H9 (cell line): ENCODE measurements around the gene TESK2. TPM values are rescaled to one million over a fixed set of nuclear protein-coding genes. Genes with fewer than 3 reads are reported as not detected.

Experiments used
- DNase-seq: peaks from one replicate; pipeline ENCODE4 v3.0.0-alpha.2; 2017
- H2AFZ ChIP-seq: one replicate; pipeline ENCODE4 v1.6.1; 2013; ENCODE audit warnings: mild to moderate bottlenecking, low read length, control low read depth, moderate library complexity
- H2AK5ac ChIP-seq: 2 replicates; pipeline ENCODE4 v1.6.1; 2013; ENCODE audit warnings: low read length, control low read depth, mixed read lengths; ENCODE audit not compliant: insufficient read length
- H2BK120ac ChIP-seq: one replicate; pipeline ENCODE4 v1.6.1; 2013; ENCODE audit warnings: low read depth, mild to moderate bottlenecking, low read length, control low read depth, inconsistent platforms; ENCODE audit not compliant: poor library complexity, severe bottlenecking
- H2BK12ac ChIP-seq: 2 replicates; pipeline ENCODE4 v1.6.1; 2013; ENCODE audit warnings: low read length, control low read depth, mixed read lengths, low read depth; ENCODE audit not compliant: insufficient read length
- H2BK15ac ChIP-seq: 2 replicates; pipeline ENCODE4 v1.6.1; 2013; ENCODE audit warnings: low read depth, low read length, control low read depth
- H2BK20ac ChIP-seq: one replicate; pipeline ENCODE4 v1.6.1; 2013; ENCODE audit warnings: low read depth, mild to moderate bottlenecking, low read length, control low read depth, inconsistent platforms; ENCODE audit not compliant: poor library complexity, severe bottlenecking
- H2BK5ac ChIP-seq: 2 replicates; pipeline ENCODE4 v1.6.1; 2013; ENCODE audit warnings: low read length, control low read depth, mixed read lengths; ENCODE audit not compliant: insufficient read length
- H3K14ac ChIP-seq: 2 replicates; pipeline ENCODE4 v1.6.1; 2013; ENCODE audit warnings: low read length, control low read depth; ENCODE audit not compliant: insufficient read depth
- H3K18ac ChIP-seq: 2 replicates; pipeline ENCODE4 v1.6.1; 2013; ENCODE audit warnings: low read depth, mild to moderate bottlenecking, mixed read lengths, low read length, control low read depth; ENCODE audit not compliant: insufficient read length
- H3K23ac ChIP-seq: 2 replicates; pipeline ENCODE4 v1.6.1; 2013; ENCODE audit warnings: low read length, control low read depth, mixed read lengths, low read depth; ENCODE audit not compliant: insufficient read length
- H3K23me2 ChIP-seq: 2 replicates; pipeline ENCODE4 v1.6.1; 2013; ENCODE audit warnings: low read depth, mild to moderate bottlenecking, mixed read lengths, low read length, control low read depth; ENCODE audit not compliant: insufficient read length, poor library complexity, severe bottlenecking
- H3K27ac ChIP-seq: 2 replicates; pipeline ENCODE4 v1.5.1; 2013; ENCODE audit warnings: low read length, control low read depth, mixed read lengths, low read depth; ENCODE audit not compliant: insufficient read length
- H3K27me3 ChIP-seq: 2 replicates; pipeline ENCODE4 v1.6.1; 2013; ENCODE audit warnings: low read length, control low read depth, inconsistent platforms; ENCODE audit not compliant: insufficient read depth
- H3K4ac ChIP-seq: 2 replicates; pipeline ENCODE4 v1.6.1; 2013; ENCODE audit warnings: low read depth, mild to moderate bottlenecking, control low read depth, inconsistent platforms, low read length, moderate library complexity
- H3K4me1 ChIP-seq: 2 replicates; pipeline ENCODE4 v1.6.1; 2013; ENCODE audit warnings: low read length, control low read depth, inconsistent platforms; ENCODE audit not compliant: insufficient read depth
- H3K4me2 ChIP-seq: 2 replicates; pipeline ENCODE4 v1.6.1; 2013; ENCODE audit warnings: low read length, control low read depth, mixed read lengths; ENCODE audit not compliant: insufficient read length, insufficient read depth
- H3K56ac ChIP-seq: 2 replicates; pipeline ENCODE4 v1.6.1; 2013; ENCODE audit warnings: low read depth, mild to moderate bottlenecking, mixed read lengths, low read length, control low read depth; ENCODE audit not compliant: insufficient read length
- H3K79me1 ChIP-seq: 2 replicates; pipeline ENCODE4 v1.6.1; 2013; ENCODE audit warnings: low read depth, mild to moderate bottlenecking, moderate library complexity, low read length, control low read depth, inconsistent platforms; ENCODE audit not compliant: insufficient read depth, poor library complexity, severe bottlenecking
- H3K79me2 ChIP-seq: 2 replicates; pipeline ENCODE4 v1.6.1; 2013; ENCODE audit warnings: low read length, control low read depth, inconsistent platforms; ENCODE audit not compliant: insufficient read depth
- H3K9ac ChIP-seq: 2 replicates; pipeline ENCODE4 v1.6.1; 2013; ENCODE audit warnings: low read length, control low read depth, mixed read lengths; ENCODE audit not compliant: insufficient read length; ENCODE audit errors: extremely low read depth
- H3K9me3 ChIP-seq: one replicate; pipeline ENCODE4 v1.6.1; 2013; ENCODE audit warnings: low read depth, low read length, inconsistent platforms; ENCODE audit not compliant: control insufficient read depth
- H3T11ph ChIP-seq: one replicate; pipeline ENCODE4 v1.6.1; 2013; ENCODE audit warnings: mild to moderate bottlenecking, low read length, control low read depth, inconsistent platforms
- H4K20me1 ChIP-seq: one replicate; pipeline ENCODE4 v1.6.1; 2013; ENCODE audit not compliant: control insufficient read depth, insufficient read length, insufficient read depth
- H4K5ac ChIP-seq: 2 replicates; pipeline ENCODE4 v1.6.1; 2013; ENCODE audit warnings: low read depth, mild to moderate bottlenecking, mixed read lengths, low read length, control low read depth; ENCODE audit not compliant: insufficient read length
- H4K8ac ChIP-seq: replicated peaks from 2 replicates; pipeline ENCODE4 v1.6.1; 2013; ENCODE audit warnings: low read length, control low read depth, mixed read lengths, low read depth; ENCODE audit not compliant: insufficient read length
- H4K91ac ChIP-seq: 2 replicates; pipeline ENCODE4 v1.6.1; 2013; ENCODE audit warnings: low read depth, mild to moderate bottlenecking, moderate library complexity, mixed read lengths, low read length, control low read depth; ENCODE audit not compliant: insufficient read length
- H3K27ac Mint-ChIP-seq, 3 experiments: 2 replicates in 2 of 3; 3 replicates in 1 of 3; pipeline ENCODE4 v1.8.0; 2020 to 2021; ENCODE audit warnings: mixed read lengths in 3 of 3, mild to moderate bottlenecking in 1 of 3, moderate library complexity in 1 of 3
- H3K27me3 Mint-ChIP-seq: 2 replicates; pipeline ENCODE4 v1.8.0; 2021; ENCODE audit warnings: low read depth, mild to moderate bottlenecking, moderate library complexity, mixed read lengths
- H3K36me3 Mint-ChIP-seq, 3 experiments: 2 replicates in 2 of 3; 3 replicates in 1 of 3; pipeline ENCODE4 v1.8.0; 2020 to 2021; ENCODE audit warnings: low read depth in 3 of 3, mixed read lengths in 3 of 3; ENCODE audit not compliant: insufficient read depth in 1 of 3
- H3K4me1 Mint-ChIP-seq, 2 experiments: 2 replicates each; pipeline ENCODE4 v1.8.0; 2020; ENCODE audit warnings: mixed read lengths in 2 of 2
- H3K4me3 Mint-ChIP-seq, 2 experiments: 2 replicates in 1 of 2; 3 replicates in 1 of 2; pipeline ENCODE4 v1.8.0; 2020 to 2021; ENCODE audit warnings: mild to moderate bottlenecking in 2 of 2, mixed read lengths in 2 of 2, moderate library complexity in 1 of 2
- H3K9me3 Mint-ChIP-seq, 2 experiments: 2 replicates in 1 of 2; 3 replicates in 1 of 2; pipeline ENCODE4 v1.8.0; 2020; ENCODE audit warnings: mild to moderate bottlenecking in 2 of 2, mixed read lengths in 2 of 2, moderate library complexity in 1 of 2
- CTCF ChIP-seq: fragments of 200-600 bp; sonication (generic); conservative IDR thresholded peaks from 3 replicates; pipeline ENCODE4 v1.8.0; 2021; ENCODE audit warnings: antibody characterized with exemption, mild to moderate bottlenecking
- WGBS: extraction: QIAGEN DNeasy Blood & Tissue Kit; methylation state at CpG from one replicate; pipeline ENCODE4 v1.1.7; 2013; ENCODE audit warnings: missing lambda C conversion rate, low lambda C conversion rate, mixed read lengths; ENCODE audit not compliant: insufficient read length; ENCODE audit errors: extremely low coverage; 5-methylcytosine and 5-hydroxymethylcytosine counted together
- total RNA-seq: library from RNA; stranded (reverse); gene quantifications from 2 replicates; pipeline ENCODE4 v1.2.1, GENCODE V29; 2021

The TESK2 gene
- total RNA-seq, 1 experiment from 2014 or later: 7.2 TPM

- H2AFZ ChIP-seq: no peak overlapping the region
- H3K4ac ChIP-seq: no peak overlapping the region
- no peak overlapping the region for H2BK120ac ChIP-seq
- H3K9ac ChIP-seq: no peak overlapping the region
- H3K27me3 Mint-ChIP-seq: no peaks in the 10 kb centered on the region
- no peaks in the 10 kb centered on the region for H3K36me3 Mint-ChIP-seq
- no peak overlapping the region for H3K18ac ChIP-seq
- H2AK5ac ChIP-seq: no peak overlapping the region
- no peaks in the 10 kb centered on the region for H3K9me3 ChIP-seq
- no peak overlapping the region for H3T11ph ChIP-seq
- H3K4me2 ChIP-seq: no peak overlapping the region
- no peak overlapping the region for H4K5ac ChIP-seq
- WGBS: no CpG with 5 or more reads among the region's 1 CpG
- H3K14ac ChIP-seq: no peak overlapping the region
- no peak overlapping the region for H2BK15ac ChIP-seq
- no peak for TF ChIP-seq CTCF
- H3K23ac ChIP-seq: no peak overlapping the region
- no peak overlapping the region for H4K91ac ChIP-seq
- no peak overlapping the region for H3K27ac ChIP-seq
- no peak overlapping the region for H3K56ac ChIP-seq
- H3K4me1 Mint-ChIP-seq: peaks cover 7 to 8% of the 10 kb centered on the region in 2 experiments
- no peaks in the 10 kb centered on the region for H3K79me1 ChIP-seq
- no peaks in the 10 kb centered on the region for H3K4me1 ChIP-seq
- no peak overlapping the region for H4K8ac ChIP-seq
- H3K79me2 ChIP-seq: no peaks in the 10 kb centered on the region
- no peak overlapping the region for H3K4me3 Mint-ChIP-seq
- no peaks in the 10 kb centered on the region for H4K20me1 ChIP-seq
- H3K27ac Mint-ChIP-seq: no peak overlapping the region
- H2BK5ac ChIP-seq: no peak overlapping the region
- no peak overlapping the region for H2BK20ac ChIP-seq
- DNase-seq: no peak
- no peaks in the 10 kb centered on the region for H3K27me3 ChIP-seq
- no peak overlapping the region for H2BK12ac ChIP-seq
- H3K9me3 Mint-ChIP-seq: no peaks in the 10 kb centered on the region
- H3K23me2 ChIP-seq: no peaks in the 10 kb centered on the region
Measured at GRCh38 chr1:45409276-45409675, 81.7 kb downstream of the TESK2 start.
